Kidney epithelial cell (primary cell): ENCODE data around the gene KIF1B. TPM values are rescaled to one million over a fixed set of nuclear protein-coding genes. Genes with fewer than 3 reads are reported as not detected.

Experiments
- DNase-seq: peaks from one replicate; pipeline ENCODE4 v3.0.0-alpha.2; 2010; ENCODE audit warnings: low read depth
- H3K27me3 ChIP-seq: 2 replicates; pipeline ENCODE4 v1.6.0; 2011; ENCODE audit warnings: low read length; ENCODE audit not compliant: control insufficient read depth, insufficient read depth
- H3K36me3 ChIP-seq: 2 replicates; pipeline ENCODE4 v1.5.1; 2011; ENCODE audit warnings: low read length; ENCODE audit not compliant: control insufficient read depth, insufficient read depth
- H3K4me3 ChIP-seq: 2 replicates; pipeline ENCODE4 v1.5.1; 2011; ENCODE audit warnings: low read depth, mild to moderate bottlenecking, control low read depth, low read length
- CTCF ChIP-seq: IDR thresholded peaks from 2 replicates; pipeline ENCODE4 v1.5.1; 2011; ENCODE audit warnings: mild to moderate bottlenecking, moderate library complexity, low read length, control low read depth, inconsistent platforms; ENCODE audit not compliant: insufficient read depth, poor library complexity, severe bottlenecking
- total RNA-seq: library from RNA; depleted of rRNA; stranded (reverse); fragments of >200 nt; gene quantifications from 2 replicates; pipeline ENCODE4 v1.2.3, GENCODE V29; 2015

The KIF1B gene
- total RNA-seq, 1 donor from 2014 or later = 33.9 TPM

DNA sequence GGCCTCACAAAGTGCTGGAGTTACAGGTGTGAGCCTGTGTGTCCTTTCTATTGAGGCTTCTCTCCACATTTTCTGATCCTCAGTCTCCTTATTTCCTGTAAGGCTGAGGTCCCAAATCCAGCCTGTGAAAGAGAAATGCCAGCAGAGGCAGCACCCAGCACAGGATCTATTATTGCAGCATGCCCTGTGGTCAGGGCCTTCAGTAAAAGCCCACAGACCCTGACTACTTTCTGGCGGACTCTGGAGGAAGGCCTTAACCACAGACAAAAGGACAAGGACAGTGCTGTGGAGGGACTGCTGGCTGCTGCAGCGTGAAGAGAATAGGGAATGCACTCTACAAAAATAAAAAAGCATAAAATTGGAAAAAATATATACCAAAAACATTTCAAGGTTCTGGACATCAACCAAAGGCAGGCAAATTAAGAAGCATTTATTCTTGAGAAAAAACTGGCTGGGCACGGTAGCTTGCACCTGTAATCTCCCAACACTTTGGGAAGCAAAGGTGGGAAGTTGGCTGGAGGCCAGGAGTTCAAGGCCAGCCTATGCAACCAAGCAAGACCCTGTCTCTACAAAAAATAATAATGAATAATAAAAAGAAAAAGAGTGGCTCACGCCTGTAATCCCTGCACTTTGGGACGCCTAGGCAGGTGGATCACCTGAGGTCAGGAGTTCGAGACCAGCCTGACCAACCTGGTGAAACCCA is 179.1 kb downstream of the KIF1B start:
- no peak for TF ChIP-seq CTCF

GRCh38 chr1:10396870-10397269 is 186.5 kb downstream of the KIF1B start:
- no peak for TF ChIP-seq CTCF
- Histone ChIP-seq H3K36me3 (no peaks in the 10 kb centered on the region), H3K27me3 (no peaks in the 10 kb centered on the region), H3K4me3 (no peak overlapping the region)
- no peak for DNase-seq

More for the DNA sequence above, 179.1 kb downstream of the KIF1B start:
- H3K27me3 ChIP-seq = no peaks in the 10 kb centered on the region
- DNase-seq = no peak
- no peak overlapping the region for H3K4me3 ChIP-seq
- H3K36me3 ChIP-seq = no peaks in the 10 kb centered on the region

DNA sequence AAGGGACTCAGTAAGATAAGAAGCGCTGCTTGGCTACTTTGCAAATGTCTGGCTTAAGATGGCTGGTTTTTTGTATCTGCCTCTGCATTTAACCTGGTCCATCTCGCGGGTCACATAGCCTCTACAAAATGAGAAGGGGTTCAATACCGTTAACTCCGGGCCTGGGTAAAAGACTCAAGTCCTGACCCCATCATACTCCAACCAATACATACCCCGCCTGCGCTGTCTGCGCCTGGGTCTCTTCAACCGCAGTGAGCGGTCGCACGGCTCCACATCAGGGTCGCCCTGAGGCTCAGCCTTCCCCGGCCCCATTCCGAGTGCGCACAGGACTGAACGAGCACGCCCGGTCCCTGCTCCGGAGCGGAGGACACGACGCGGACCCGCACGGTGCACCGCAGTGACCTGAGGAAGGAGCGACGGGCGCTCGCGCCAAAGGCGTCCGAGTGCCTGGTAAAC is 187.9 kb downstream of the KIF1B start:
- Histone ChIP-seq H3K27me3 (no peaks in the 10 kb centered on the region), H3K36me3 (peaks cover 1% of the 10 kb centered on the region), H3K4me3 (peak overlapping the region; percentile 92)
- no peak for DNase-seq
- no peak for TF ChIP-seq CTCF

DNA sequence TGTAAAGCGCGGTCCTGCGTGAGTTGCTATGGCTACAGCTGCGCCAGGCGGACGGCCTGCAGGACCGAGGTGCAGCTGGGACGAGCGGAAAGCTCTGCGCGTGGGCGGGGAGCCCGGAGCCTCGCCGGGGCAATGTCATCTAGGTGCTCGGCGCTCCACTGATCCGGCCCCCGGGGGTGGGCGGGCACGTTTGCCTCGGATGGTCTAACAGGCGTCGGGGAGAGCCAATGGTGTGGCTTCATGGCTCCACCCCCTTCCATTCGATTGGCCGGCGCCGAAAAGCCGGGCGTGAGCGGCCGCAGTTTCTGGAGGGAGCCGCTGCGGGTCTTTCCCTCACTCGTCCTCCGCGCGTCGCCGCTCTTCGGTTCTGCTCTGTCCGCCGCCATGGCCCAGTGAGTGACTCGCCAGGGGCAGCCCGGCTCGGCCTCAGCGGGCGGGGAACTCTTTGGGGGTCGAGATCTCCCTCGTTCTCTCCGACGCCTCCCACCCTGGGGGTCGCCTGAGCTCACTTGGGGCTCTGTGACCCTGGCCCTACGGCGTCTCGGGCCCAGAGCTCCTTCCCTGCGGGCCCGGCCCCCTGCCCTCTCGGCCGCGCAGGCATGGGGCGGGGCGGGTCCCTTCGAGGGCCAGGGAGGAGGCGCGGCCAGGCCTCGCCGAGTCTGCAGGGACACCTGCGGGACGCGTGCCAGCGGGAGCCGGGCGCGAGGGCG is 188.5 kb downstream of the KIF1B start, which contains the start of gene PGD:
Gene PGD, plus strand, starts transcription at position 331 of the 710 bp plus-strand sequence. Its CDS starts 54 bp downstream, at position 385.
- Histone ChIP-seq H3K36me3 (peaks cover 1% of the 10 kb centered on the region), H3K4me3 (peak within 1 kb of the TSS; percentile 92), H3K27me3 (no peaks in the 10 kb centered on the region)
- DNase-seq = peak; percentile 86
- no peak for TF ChIP-seq CTCF

- DNase-seq = no peak
- Histone ChIP-seq H3K36me3 (peaks cover 1% of the 10 kb centered on the region), H3K4me3 (peak overlapping the region; percentile 92), H3K27me3 (no peaks in the 10 kb centered on the region)
- no peak for TF ChIP-seq CTCF
These were observed 189.1 kb downstream of the KIF1B start for GRCh38 chr1:10399444-10399941.
